SU-DHL-6 (cell line): ENCODE results near the gene DNAH14.
"Not testable (repeated sequence)": the region's sequence is repeated elsewhere in the genome, so short reads cannot be mapped to it uniquely, and the experiment has no call there.

ENCODE experiments used
- H2AFZ ChIP-seq: fragments of 200-600 bp; sonication (generic); 2 replicates; pipeline ENCODE4 v1.6.1; 2014; ENCODE audit warnings: low read depth, mild to moderate bottlenecking, moderate library complexity, mixed read lengths, antibody characterized with exemption, low read length; ENCODE audit not compliant: severe bottlenecking
- H3F3A ChIP-seq: fragments of 200-600 bp; shearing (Covaris generic); 2 replicates; pipeline ENCODE4 v1.6.0; 2016; ENCODE audit warnings: antibody characterized with exemption, mild to moderate bottlenecking; ENCODE audit not compliant: insufficient read depth
- H3K27ac ChIP-seq: fragments of 200-600 bp; sonication (generic); 2 replicates; pipeline ENCODE4 v1.5.1; 2016; ENCODE audit warnings: low read depth, mild to moderate bottlenecking, low read length, moderate library complexity, mixed read lengths
- H3K27me3 ChIP-seq: fragments of 200-600 bp; sonication (generic), shearing (Covaris generic); 2 replicates; pipeline ENCODE4 v1.6.0; 2014; ENCODE audit warnings: mild to moderate bottlenecking, low read length
- H3K36me3 ChIP-seq: fragments of 200-600 bp; sonication (generic); 2 replicates; pipeline ENCODE4 v1.6.1; 2014; ENCODE audit warnings: mild to moderate bottlenecking, low read length, mixed read lengths
- H3K4me2 ChIP-seq: fragments of 300-600, 200-600 bp; shearing (Covaris generic), sonication (generic); 2 replicates; pipeline ENCODE4 v1.6.0; 2014; ENCODE audit warnings: low read length, low read depth, mild to moderate bottlenecking; ENCODE audit not compliant: poor library complexity, severe bottlenecking
- H3K4me3 ChIP-seq: fragments of 200-600 bp; sonication (generic); 2 replicates; pipeline ENCODE4 v1.5.1; 2014; ENCODE audit warnings: antibody characterized with exemption, low read length, mild to moderate bottlenecking, mixed read lengths; ENCODE audit not compliant: insufficient read depth, poor library complexity, severe bottlenecking
- H3K79me2 ChIP-seq: fragments of 200-600 bp; sonication (generic); 2 replicates; pipeline ENCODE4 v1.6.1; 2014; ENCODE audit warnings: mild to moderate bottlenecking, low read length, moderate library complexity; ENCODE audit not compliant: insufficient read depth
- H3K9ac ChIP-seq: fragments of 200-600 bp; sonication (generic); 2 replicates; pipeline ENCODE4 v1.7.0; 2014; ENCODE audit warnings: mild to moderate bottlenecking, low read length
- H3K9me2 ChIP-seq: fragments of 200-600 bp; sonication (generic); replicated peaks from 2 replicates; pipeline ENCODE4 v1.6.1; 2014; ENCODE audit warnings: low read length; ENCODE audit not compliant: insufficient read depth
- H3K9me3 ChIP-seq: fragments of 200-600 bp; sonication (generic); 2 replicates; pipeline ENCODE4 v1.6.1; 2014; ENCODE audit warnings: low read length, mixed read lengths; ENCODE audit not compliant: insufficient read depth
- H4K20me1 ChIP-seq: fragments of 200-600 bp; sonication (generic); 2 replicates; pipeline ENCODE4 v1.6.1; 2014; ENCODE audit warnings: low read depth, mild to moderate bottlenecking, antibody characterized with exemption, low read length, moderate library complexity, mixed read lengths
- EZH2phosphoT487 ChIP-seq: fragments of 200-600 bp; sonication (generic), shearing (Covaris generic); conservative IDR thresholded peaks from 2 replicates; pipeline ENCODE4 v1.6.1; 2018; ENCODE audit warnings: mild to moderate bottlenecking, antibody characterized with exemption, low read length, moderate library complexity, mixed read lengths
- TF ChIP-seq, protein P1 (sequence below): fragments of 200-600 bp; sonication (generic); IDR thresholded peaks from one replicate; pipeline ENCODE4 v1.5.1; 2017; ENCODE audit warnings: antibody characterized with exemption, mild to moderate bottlenecking, low read length, moderate library complexity; ENCODE audit not compliant: insufficient read depth, poor library complexity, severe bottlenecking

Gene DNAH14

DNA sequence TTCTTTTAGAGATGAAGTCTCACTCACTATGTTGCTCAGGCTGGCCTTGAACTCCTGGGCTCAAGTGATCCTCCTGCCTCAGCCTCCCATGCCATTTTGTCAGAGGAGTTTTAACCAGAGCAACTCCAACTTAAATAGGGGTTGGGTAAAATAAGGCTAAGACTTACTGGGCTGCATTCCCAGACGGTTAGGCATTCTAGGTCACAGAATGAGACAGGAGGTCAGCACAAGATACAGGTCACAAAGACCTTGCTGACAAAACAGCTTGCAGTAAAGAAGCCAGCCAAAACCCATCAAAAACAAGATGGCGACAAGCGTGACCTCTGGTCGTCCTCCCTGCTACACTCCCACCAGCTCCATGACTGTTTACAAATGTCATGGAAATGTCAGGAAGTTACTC is 5.7 kb upstream of the DNAH14 start:
- Histone ChIP-seq H3K36me3 (no peaks in the 10 kb centered on the region), H3K27ac (no peak overlapping the region), H3K79me2 (no peaks in the 10 kb centered on the region), H3K27me3 (no peaks in the 10 kb centered on the region), H3K9me2 (no peaks in the 10 kb centered on the region), H4K20me1 (no peaks in the 10 kb centered on the region), H3K4me2 (no peak overlapping the region), H3K4me3 (no peak overlapping the region), H3F3A (no peaks in the 10 kb centered on the region), H3K9me3 (no peaks in the 10 kb centered on the region), H3K9ac (no peak overlapping the region), H2AFZ (no peak overlapping the region)
- TF ChIP-seq, protein P1, sequence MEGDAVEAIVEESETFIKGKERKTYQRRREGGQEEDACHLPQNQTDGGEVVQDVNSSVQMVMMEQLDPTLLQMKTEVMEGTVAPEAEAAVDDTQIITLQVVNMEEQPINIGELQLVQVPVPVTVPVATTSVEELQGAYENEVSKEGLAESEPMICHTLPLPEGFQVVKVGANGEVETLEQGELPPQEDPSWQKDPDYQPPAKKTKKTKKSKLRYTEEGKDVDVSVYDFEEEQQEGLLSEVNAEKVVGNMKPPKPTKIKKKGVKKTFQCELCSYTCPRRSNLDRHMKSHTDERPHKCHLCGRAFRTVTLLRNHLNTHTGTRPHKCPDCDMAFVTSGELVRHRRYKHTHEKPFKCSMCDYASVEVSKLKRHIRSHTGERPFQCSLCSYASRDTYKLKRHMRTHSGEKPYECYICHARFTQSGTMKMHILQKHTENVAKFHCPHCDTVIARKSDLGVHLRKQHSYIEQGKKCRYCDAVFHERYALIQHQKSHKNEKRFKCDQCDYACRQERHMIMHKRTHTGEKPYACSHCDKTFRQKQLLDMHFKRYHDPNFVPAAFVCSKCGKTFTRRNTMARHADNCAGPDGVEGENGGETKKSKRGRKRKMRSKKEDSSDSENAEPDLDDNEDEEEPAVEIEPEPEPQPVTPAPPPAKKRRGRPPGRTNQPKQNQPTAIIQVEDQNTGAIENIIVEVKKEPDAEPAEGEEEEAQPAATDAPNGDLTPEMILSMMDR = no peak
- no peak for TF ChIP-seq EZH2phosphoT487

DNA sequence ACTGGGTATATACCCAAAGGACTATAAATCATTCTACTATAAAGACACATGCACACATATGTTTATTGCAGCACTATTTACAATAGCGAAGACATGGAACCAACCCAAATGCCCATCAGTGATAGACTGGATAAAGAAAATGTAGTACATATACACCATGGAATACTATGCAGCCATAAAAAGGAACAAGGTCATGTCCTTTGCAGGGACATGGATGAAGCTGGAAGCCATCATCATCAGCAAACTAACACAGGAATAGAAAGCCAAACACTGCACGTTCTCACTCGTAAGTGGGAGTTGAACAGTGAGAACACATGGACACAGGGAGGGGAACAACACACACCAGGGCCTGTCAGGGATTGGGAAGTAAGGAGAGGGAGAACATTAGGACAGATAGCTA is 1.8 kb upstream of the DNAH14 start:
- H3K79me2 ChIP-seq, H3K9ac ChIP-seq, H3K9me2 ChIP-seq, H3F3A ChIP-seq, H3K4me3 ChIP-seq, H3K27ac ChIP-seq, H3K36me3 ChIP-seq, H3K9me3 ChIP-seq, H3K4me2 ChIP-seq, H3K27me3 ChIP-seq, H2AFZ ChIP-seq, H4K20me1 ChIP-seq: not testable (repeated sequence)

DNA sequence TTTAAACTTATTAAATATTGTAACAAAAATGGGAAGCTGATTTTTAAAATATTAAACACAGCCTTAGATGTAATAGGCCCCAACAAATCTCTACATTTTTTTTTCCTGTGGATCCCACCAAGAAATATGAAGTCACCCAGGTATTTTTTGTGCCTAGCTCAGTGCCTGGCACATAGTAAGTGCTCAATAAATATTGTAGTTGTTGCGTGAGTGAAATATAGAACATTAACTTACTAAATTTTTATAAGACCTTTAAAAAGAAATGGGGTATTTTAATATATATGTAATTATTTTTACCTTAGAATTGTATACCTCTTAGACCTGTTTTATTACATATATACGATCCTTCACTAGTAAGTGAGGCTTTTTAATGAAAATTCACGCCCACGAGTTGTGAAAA is 569 bp upstream of the DNAH14 start:
- H3F3A ChIP-seq = no peaks in the 10 kb centered on the region
- H3K9me2 ChIP-seq = no peaks in the 10 kb centered on the region
- H3K27me3 ChIP-seq = no peaks in the 10 kb centered on the region
- no peaks in the 10 kb centered on the region for H3K79me2 ChIP-seq
- no peak overlapping the region for H3K9ac ChIP-seq
- TF ChIP-seq EZH2phosphoT487 = no peak
- TF ChIP-seq, protein P1 = no peak
- no peak overlapping the region for H3K4me3 ChIP-seq
- H3K36me3 ChIP-seq = no peaks in the 10 kb centered on the region
- no peaks in the 10 kb centered on the region for H4K20me1 ChIP-seq
- no peak overlapping the region for H3K4me2 ChIP-seq
- no peaks in the 10 kb centered on the region for H3K9me3 ChIP-seq
- no peak overlapping the region for H2AFZ ChIP-seq
- H3K27ac ChIP-seq = no peak overlapping the region

DNA sequence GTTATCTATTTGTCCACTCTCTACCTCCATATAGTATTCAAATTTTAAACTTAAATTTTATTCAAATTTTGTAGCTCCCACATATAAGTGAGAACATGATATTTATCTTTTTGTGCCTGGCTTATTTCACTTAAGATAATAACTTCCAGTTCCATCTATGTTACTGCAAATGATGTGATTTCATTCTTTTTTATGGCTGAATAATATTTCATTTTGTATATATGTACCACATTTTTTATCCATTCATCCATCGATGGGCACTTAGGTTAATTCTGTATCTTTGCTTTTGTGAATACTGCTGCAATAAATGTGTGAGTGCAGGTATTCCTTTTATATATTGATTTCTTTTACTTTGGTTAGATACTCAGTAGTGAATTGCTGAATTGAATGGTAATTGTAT is 2.1 kb downstream of the DNAH14 start:
- Histone ChIP-seq H3K4me2 (no peak overlapping the region), H3K4me3 (no peak overlapping the region)
- TF ChIP-seq, protein P1 = no peak
- no peak for TF ChIP-seq EZH2phosphoT487

More for the DNA sequence above, 2.1 kb downstream of the DNAH14 start:
- Histone ChIP-seq H4K20me1 (no peaks in the 10 kb centered on the region), H3K36me3 (no peaks in the 10 kb centered on the region), H3K27ac (no peak overlapping the region), H3F3A (no peaks in the 10 kb centered on the region), H3K27me3 (no peaks in the 10 kb centered on the region), H2AFZ (no peak overlapping the region), H3K9ac (no peak overlapping the region), H3K79me2 (no peaks in the 10 kb centered on the region), H3K9me2 (no peaks in the 10 kb centered on the region), H3K9me3 (no peaks in the 10 kb centered on the region)
